Globus pallidus (tissue), 1 donor: Measurements from ENCODE around the gene FAM3C.

Experiments used
- DNase-seq: peaks from one replicate; pipeline ENCODE4 v3.0.0-alpha.2; 2015; ENCODE audit warnings: low spot score

The FAM3C gene

DNA sequence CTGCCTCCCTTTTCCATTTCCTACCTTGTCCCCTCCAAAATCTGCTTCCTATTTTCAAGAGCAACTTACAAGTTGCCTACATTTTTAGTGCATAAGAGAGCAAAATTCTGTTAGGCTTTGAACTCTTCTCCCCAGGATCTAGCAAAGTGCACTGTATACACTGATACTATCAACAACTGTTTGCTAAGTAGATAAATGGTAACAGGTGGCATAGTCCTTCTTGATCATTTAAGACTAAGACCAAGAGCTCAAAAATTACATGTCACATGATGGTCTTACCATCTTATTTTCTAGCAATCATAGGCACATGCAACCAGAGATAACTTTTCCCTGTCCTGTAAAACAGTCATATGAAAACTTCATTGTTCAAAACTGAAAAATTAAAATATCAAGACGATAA is 16.2 kb downstream of the FAM3C start:
- DNase-seq: no peak

GRCh38 chr7:121376979-121377378 is 19.1 kb downstream of the FAM3C start:
- no peak for DNase-seq

- no peak for DNase-seq
Observed at GRCh38 chr7:121373177-121373576, 22.9 kb downstream of the FAM3C start.

- DNase-seq: no peak
Observed at GRCh38 chr7:121372376-121373010, 23.6 kb downstream of the FAM3C start.

DNA sequence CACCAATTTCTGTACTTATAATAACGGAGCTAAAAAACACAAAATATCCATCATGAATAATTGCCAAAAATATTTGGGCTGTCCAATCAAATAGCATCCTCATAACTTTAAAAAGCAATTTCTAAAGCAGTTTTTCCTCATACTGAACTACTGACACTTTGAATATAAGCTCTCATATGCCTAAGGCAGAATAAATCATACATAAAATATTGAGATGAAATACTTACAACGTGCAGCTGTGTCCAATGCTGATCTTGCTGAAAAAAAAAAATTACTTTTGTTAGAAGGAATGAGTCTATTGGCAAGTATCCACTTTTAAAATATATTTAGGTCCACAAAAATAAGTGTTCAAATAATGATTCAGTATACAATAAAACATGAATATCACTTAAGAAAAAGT is 24.2 kb downstream of the FAM3C start:
- no peak for DNase-seq

GRCh38 chr7:121371367-121371766 is 24.7 kb downstream of the FAM3C start:
- DNase-seq: no peak

GRCh38 chr7:121369462-121369861 is 26.6 kb downstream of the FAM3C start:
- DNase-seq: no peak

GRCh38 chr7:121366852-121367431 is 29.2 kb downstream of the FAM3C start:
- peak; percentile 43 for DNase-seq

DNA sequence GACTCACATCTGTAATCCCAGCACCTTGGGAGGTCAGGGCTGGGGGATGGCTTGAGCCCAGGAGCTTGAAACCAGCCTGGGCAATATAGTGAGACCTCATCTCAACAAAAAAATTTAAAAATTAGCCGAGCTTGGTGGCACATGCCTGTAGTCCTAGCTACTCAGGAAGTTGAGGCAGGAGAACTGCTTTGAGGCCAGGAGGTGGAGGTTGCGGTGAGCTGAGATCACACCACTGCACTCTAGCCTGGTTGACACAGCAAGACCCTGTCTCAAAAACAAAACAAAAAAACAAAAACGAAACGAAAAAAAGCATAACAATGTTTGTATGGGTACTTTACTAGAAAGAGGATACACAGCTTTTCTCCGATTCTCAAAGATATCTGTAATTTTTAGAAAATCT is 35.5 kb downstream of the FAM3C start:
- DNase-seq: no peak

- DNase-seq: no peak
Observed at GRCh38 chr7:121355574-121355973, 40.5 kb downstream of the FAM3C start.

GRCh38 chr7:121352323-121352722 is 43.8 kb downstream of the FAM3C start:
- DNase-seq: no peak

DNA sequence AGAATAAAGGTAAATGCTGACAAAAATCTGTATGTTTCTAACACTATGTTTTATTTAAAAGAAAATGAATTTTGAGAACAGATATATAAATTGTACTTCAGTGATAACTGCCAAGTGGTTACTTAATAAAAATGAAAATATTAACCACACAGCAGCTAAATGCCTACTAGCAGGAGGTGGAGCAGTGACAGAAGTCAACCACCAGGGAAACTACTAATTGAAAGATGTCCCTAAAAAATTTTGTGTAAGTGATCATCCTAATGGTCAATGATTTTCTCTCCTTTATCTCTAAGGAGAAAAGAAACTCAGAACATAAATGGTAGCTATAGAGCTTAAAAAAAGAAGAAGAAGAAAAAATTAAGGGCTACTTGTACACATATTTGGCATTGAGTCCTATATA is 44.4 kb downstream of the FAM3C start:
- DNase-seq: no peak

GRCh38 chr7:121344497-121344896 is 51.6 kb downstream of the FAM3C start:
- DNase-seq: no peak

DNA sequence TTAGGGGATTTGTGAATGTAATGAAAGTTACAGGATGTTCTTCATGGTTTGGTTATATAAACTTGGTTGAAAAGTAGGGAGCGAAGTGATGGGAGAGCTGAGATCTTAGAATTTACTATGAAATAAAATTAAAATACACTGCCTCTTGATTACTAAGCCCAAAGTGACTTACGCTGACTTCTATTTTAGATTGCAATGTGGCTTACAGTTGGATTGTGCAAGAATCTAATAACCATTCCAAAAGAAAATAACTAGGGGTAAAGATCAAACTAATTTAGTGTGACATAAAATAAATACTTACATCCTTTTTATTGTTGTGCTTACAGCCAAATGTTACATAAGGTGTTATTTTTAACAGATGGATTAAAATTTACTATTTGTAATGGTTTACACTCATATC is 52.0 kb downstream of the FAM3C start:
- no peak for DNase-seq

- no peak for DNase-seq
Observed at GRCh38 chr7:121343302-121343701, 52.8 kb downstream of the FAM3C start.

GRCh38 chr7:121342631-121343030 is 53.5 kb downstream of the FAM3C start:
- no peak for DNase-seq

DNA sequence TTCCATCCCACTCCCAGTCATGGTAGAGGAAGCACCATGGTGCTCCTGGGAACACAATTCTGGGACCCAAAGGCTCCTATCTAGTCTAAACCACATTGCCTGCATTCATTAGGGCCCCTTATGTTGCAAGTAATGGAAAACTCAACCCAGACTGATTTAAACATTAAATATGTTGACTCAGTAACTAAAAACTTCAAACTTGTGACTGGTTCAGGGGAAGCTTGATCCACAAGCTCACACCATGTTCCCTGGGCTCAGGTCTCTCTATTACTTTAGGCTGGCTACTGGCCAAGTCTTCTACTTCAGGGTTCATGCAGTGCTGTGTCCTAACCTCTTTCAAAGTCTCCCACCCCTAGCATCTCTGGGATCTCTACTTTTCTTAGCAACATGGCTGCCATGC is 54.2 kb downstream of the FAM3C start:
- no peak for DNase-seq

GRCh38 chr7:121339082-121339481 is 57.0 kb downstream of the FAM3C start:
- no peak for DNase-seq

- no peak for DNase-seq
Observed at GRCh38 chr7:121337398-121337797, 58.7 kb downstream of the FAM3C start.

GRCh38 chr7:121336579-121336978 is 59.5 kb downstream of the FAM3C start:
- DNase-seq: no peak

GRCh38 chr7:121334875-121335648 is 61.0 kb downstream of the FAM3C start:
- no peak for DNase-seq

GRCh38 chr7:121334376-121334775 is 61.7 kb downstream of the FAM3C start:
- DNase-seq: no peak

DNA sequence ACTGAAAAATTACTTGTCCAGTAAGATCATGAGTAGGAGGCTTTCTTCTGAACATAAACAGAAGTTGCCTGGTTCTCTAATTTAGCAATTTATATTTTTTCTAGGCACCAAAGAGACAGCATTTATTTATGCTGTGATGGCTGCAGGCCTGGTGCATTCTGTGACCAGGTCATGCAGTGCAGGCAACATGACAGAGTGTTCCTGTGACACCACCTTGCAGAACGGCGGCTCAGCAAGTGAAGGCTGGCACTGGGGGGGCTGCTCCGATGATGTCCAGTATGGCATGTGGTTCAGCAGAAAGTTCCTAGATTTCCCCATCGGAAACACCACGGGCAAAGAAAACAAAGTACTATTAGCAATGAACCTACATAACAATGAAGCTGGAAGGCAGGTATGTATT is 64.5 kb downstream of the FAM3C start:
- DNase-seq: no peak

DNA sequence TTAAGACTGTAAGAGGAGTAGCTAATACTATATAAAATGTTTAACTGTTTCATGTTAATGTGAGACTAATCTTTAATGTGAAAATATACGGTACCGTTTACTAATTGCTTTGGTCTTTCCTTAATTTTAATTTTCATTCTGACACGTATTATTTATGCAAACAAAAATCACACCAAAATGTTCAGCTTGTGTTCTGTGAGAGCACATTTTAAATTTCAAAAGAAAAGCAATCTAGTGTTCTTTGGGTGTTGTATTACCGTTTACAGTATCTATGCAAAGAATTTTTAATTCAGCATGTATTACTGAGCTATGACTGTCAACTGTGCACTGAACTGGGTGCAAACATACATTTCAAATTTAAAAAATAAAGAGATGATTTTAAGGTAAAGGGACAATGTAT is 65.1 kb downstream of the FAM3C start:
- DNase-seq: no peak
